H1 (cell line): ENCODE measurements around the gene TENT5D. TPM values are rescaled to one million over a fixed set of nuclear protein-coding genes. Genes with fewer than 3 reads are reported as not detected.

Experiments
- CTCF ChIA-PET: fragments of 300-600 bp; sonication (Branson Sonifier 250); formaldehyde crosslinking; loops from one replicate; lab custom pipeline; 2021; ENCODE audit not compliant: partially characterized antibody; lab: Charles Lee
- POLR2A ChIA-PET: fragments of 300-600 bp; sonication (Branson Sonifier 250); formaldehyde crosslinking; loops from one replicate; lab custom pipeline; 2021; ENCODE audit warnings: inconsistent platforms; ENCODE audit not compliant: partially characterized antibody; lab: Charles Lee
- DNase-seq, 2 experiments: peaks; one replicate each; pipeline versions ENCODE4 v3.0.0 to v3.0.0-alpha.2; 2010 to 2022; ENCODE audit warnings: low spot score in 2 of 2, low read depth in 1 of 2, mixed read lengths in 1 of 2
- FAIRE-seq: peaks from 2 replicates; lab custom pipeline; 2011; peaks lifted over from hg19 to GRCh38; lab: Jason Lieb, UNC
- H2AFZ ChIP-seq: 2 replicates; pipeline ENCODE4 v1.8.1; 2012; ENCODE audit warnings: low read length, inconsistent platforms
- H2AK5ac ChIP-seq: 2 replicates; pipeline ENCODE4 v1.6.1; 2013; ENCODE audit warnings: low read depth, low read length
- H2BK120ac ChIP-seq: replicated peaks from 2 replicates; pipeline ENCODE3; 2013; ENCODE audit warnings: low read depth, low read length, inconsistent platforms
- H2BK12ac ChIP-seq: 2 replicates; pipeline ENCODE4 v1.6.1; 2013; ENCODE audit warnings: low read depth, low read length
- H2BK15ac ChIP-seq: 2 replicates; pipeline ENCODE4 v1.6.1; 2013; ENCODE audit warnings: low read length
- H2BK20ac ChIP-seq: 2 replicates; pipeline ENCODE4 v1.6.1; 2013; ENCODE audit warnings: low read length
- H2BK5ac ChIP-seq: 2 replicates; pipeline ENCODE4 v1.6.1; 2013; ENCODE audit warnings: low read depth, low read length
- H3K14ac ChIP-seq: 2 replicates; pipeline ENCODE4 v1.6.1; 2013; ENCODE audit warnings: inconsistent platforms; ENCODE audit not compliant: insufficient read length
- H3K18ac ChIP-seq: 2 replicates; pipeline ENCODE4 v1.6.1; 2013; ENCODE audit warnings: low read length; ENCODE audit errors: extremely low read depth
- H3K23ac ChIP-seq: 2 replicates; pipeline ENCODE4 v1.6.1; 2013; ENCODE audit warnings: inconsistent platforms; ENCODE audit not compliant: insufficient read length
- H3K23me2 ChIP-seq: 2 replicates; pipeline ENCODE4 v1.6.1; 2013; ENCODE audit warnings: low read depth, low read length
- H3K27ac ChIP-seq: 2 replicates; pipeline ENCODE4 v1.6.1; 2011; ENCODE audit warnings: low read depth, low read length, inconsistent platforms
- H3K27me3 ChIP-seq, 4 experiments: replicated peaks in 1 of 4; 1 replicate in 1 of 4; 2 replicates in 3 of 4; pipeline versions ENCODE4 v1.6.1 to v1.8.1; 2011 to 2013; ENCODE audit warnings: low read length in 3 of 4, mild to moderate bottlenecking in 3 of 4, inconsistent platforms in 2 of 4, mixed read lengths in 2 of 4, moderate library complexity in 1 of 4; ENCODE audit not compliant: control insufficient read depth in 3 of 4, insufficient read depth in 3 of 4; ENCODE audit errors: extremely low read depth in 1 of 4
- H3K36me3 ChIP-seq, 4 experiments: 2 replicates each; pipeline versions ENCODE4 v1.6.1 to v1.8.1; 2011 to 2013; ENCODE audit warnings: mild to moderate bottlenecking in 4 of 4, low read length in 3 of 4, moderate library complexity in 2 of 4, control low read depth in 1 of 4, inconsistent platforms in 1 of 4; ENCODE audit not compliant: insufficient read depth in 4 of 4, control insufficient read depth in 2 of 4
- H3K4ac ChIP-seq: replicated peaks from 2 replicates; pipeline ENCODE3; 2013; ENCODE audit warnings: low read length, low read depth, mixed read lengths, inconsistent platforms; ENCODE audit not compliant: insufficient read length
- H3K4me1 ChIP-seq, 4 experiments: replicated peaks in 1 of 4; 1 replicate in 1 of 4; 2 replicates in 3 of 4; pipeline versions ENCODE4 v1.6.1 to v1.8.1; 2011 to 2013; ENCODE audit warnings: low read length in 3 of 4, inconsistent platforms in 2 of 4, mixed read lengths in 1 of 4; ENCODE audit not compliant: insufficient read depth in 4 of 4, control insufficient read depth in 3 of 4
- H3K4me2 ChIP-seq, 2 experiments: 2 replicates each; pipeline versions ENCODE4 v1.6.1 to v1.8.1; 2011 to 2013; ENCODE audit warnings: low read depth in 2 of 2, low read length in 2 of 2, control low read depth in 1 of 2, inconsistent platforms in 1 of 2, mild to moderate bottlenecking in 1 of 2; ENCODE audit not compliant: insufficient read depth in 1 of 2
- H3K4me3 ChIP-seq, 4 experiments: fragments of 200-600, 300-600 bp in 1 of 4; sonication (generic), shearing (Covaris generic), sonication (Bioruptor Twin) in 1 of 4; 2 replicates each; pipeline versions ENCODE4 v1.5.1 to v1.8.1; 2011 to 2016; ENCODE audit warnings: low read length in 4 of 4, low read depth in 3 of 4, control low read depth in 2 of 4, inconsistent platforms in 2 of 4, mild to moderate bottlenecking in 2 of 4, mixed read lengths in 1 of 4, moderate library complexity in 1 of 4; ENCODE audit not compliant: insufficient read depth in 2 of 4; ENCODE audit errors: extremely low read depth in 1 of 4
- H3K56ac ChIP-seq: replicated peaks from 2 replicates; pipeline ENCODE3; 2013; ENCODE audit warnings: low read depth, mild to moderate bottlenecking, mixed read lengths, low read length, inconsistent platforms; ENCODE audit not compliant: insufficient read length
- H3K79me1 ChIP-seq: 2 replicates; pipeline ENCODE4 v1.6.1; 2013; ENCODE audit warnings: low read depth, low read length, control low read depth
- H3K79me2 ChIP-seq, 2 experiments: 2 replicates each; pipeline versions ENCODE4 v1.6.1 to v1.8.1; 2012 to 2013; ENCODE audit warnings: low read length in 2 of 2, mild to moderate bottlenecking in 2 of 2, inconsistent platforms in 1 of 2; ENCODE audit not compliant: insufficient read depth in 2 of 2, control insufficient read depth in 1 of 2
- H3K9ac ChIP-seq, 4 experiments: replicated peaks in 1 of 4; 1 replicate in 1 of 4; 2 replicates in 3 of 4; pipeline versions ENCODE4 v1.6.1 to v1.8.1; 2011 to 2013; ENCODE audit warnings: low read depth in 3 of 4, low read length in 3 of 4, control low read depth in 2 of 4, mild to moderate bottlenecking in 2 of 4, moderate library complexity in 2 of 4, inconsistent platforms in 1 of 4; ENCODE audit errors: extremely low read depth in 1 of 4
- H3K9me3 ChIP-seq, 2 experiments: 2 replicates each; pipeline versions ENCODE4 v1.6.1 to v1.8.1; 2012 to 2013; ENCODE audit warnings: mild to moderate bottlenecking in 2 of 2, moderate library complexity in 2 of 2, control low read depth in 1 of 2, inconsistent platforms in 1 of 2, low read depth in 1 of 2, low read length in 1 of 2, mixed read lengths in 1 of 2; ENCODE audit not compliant: insufficient read depth in 2 of 2
- H4K20me1 ChIP-seq, 2 experiments: replicated peaks in 1 of 2; 2 replicates each; pipeline versions ENCODE3 to v1.8.1; 2011 to 2013; ENCODE audit warnings: inconsistent platforms in 2 of 2, low read length in 2 of 2, mild to moderate bottlenecking in 1 of 2; ENCODE audit not compliant: insufficient read depth in 2 of 2, control insufficient read depth in 1 of 2
- H4K5ac ChIP-seq: 2 replicates; pipeline ENCODE4 v1.6.1; 2013; ENCODE audit warnings: low read length, low read depth, mixed read lengths, inconsistent platforms; ENCODE audit not compliant: insufficient read length
- H4K8ac ChIP-seq: 2 replicates; pipeline ENCODE4 v1.8.0; 2013; ENCODE audit warnings: mild to moderate bottlenecking, moderate library complexity, low read length, inconsistent platforms; ENCODE audit not compliant: insufficient read depth; ENCODE audit errors: extremely low read depth
- H4K91ac ChIP-seq: replicated peaks from 2 replicates; pipeline ENCODE3; 2013; ENCODE audit warnings: low read length, mixed read lengths, inconsistent platforms; ENCODE audit not compliant: insufficient read length
- CHD2 ChIP-seq: IDR thresholded peaks from 2 replicates; pipeline ENCODE4 v1.6.1; 2012; ENCODE audit warnings: low read length, improper control_type of control experiment
- FOSL1 ChIP-seq: IDR thresholded peaks from 2 replicates; pipeline ENCODE4 v1.6.1; 2011; ENCODE audit warnings: mild to moderate bottlenecking, low read depth, low read length, moderate library complexity; ENCODE audit not compliant: insufficient read depth
- MAFK ChIP-seq: IDR thresholded peaks from 2 replicates; pipeline ENCODE4 v1.6.1; 2012; ENCODE audit warnings: low read depth, mild to moderate bottlenecking, improper control_type of control experiment, low read length
- RFX5 ChIP-seq: IDR thresholded peaks from 2 replicates; pipeline ENCODE4 v1.6.1; 2011; ENCODE audit warnings: low read depth, low read length, improper control_type of control experiment, borderline replicate concordance
- TAF7 ChIP-seq: optimal IDR thresholded peaks from 2 replicates; pipeline ENCODE3; 2011; ENCODE audit warnings: low read depth, mild to moderate bottlenecking, inconsistent platforms, low read length, moderate library complexity, borderline replicate concordance
- polyA plus RNA-seq, 7 experiments: library from polyadenylated mRNA; depleted of rRNA in 3 of 7; stranded (reverse) in 5 of 7; unstranded in 2 of 7; fragments of >200 nt in 5 of 7; fragments of 200-250 nt in 2 of 7; gene quantifications; 1 replicate in 5 of 7; 2 replicates in 1 of 7; 4 replicates in 1 of 7; pipeline versions ENCODE4 v1.2.1 to v1.2.3, GENCODE V29; 2011 to 2013; ENCODE audit warnings: missing spikeins in 2 of 7, mixed read lengths in 2 of 7
- total RNA-seq: library from RNA; stranded (reverse); fragmentation: NEBNext Ultra II Directional; extraction: Animal tissue kit (Norgen Biotek cat#: 25700); gene quantifications from 2 replicates; pipeline ENCODE4 v1.2.1, GENCODE V29; 2021
- TF ChIP-seq, protein P1 (sequence below), 3 experiments: IDR thresholded peaks; 1 replicate in 2 of 3; 2 replicates in 1 of 3; pipeline versions ENCODE4 v1.5.1 to v1.6.1; 2011; ENCODE audit warnings: low read length in 3 of 3, mild to moderate bottlenecking in 3 of 3, inconsistent platforms in 2 of 3, low read depth in 1 of 3, moderate library complexity in 1 of 3; ENCODE audit not compliant: insufficient read depth in 1 of 3; ENCODE audit errors: control extremely low read depth in 1 of 3

Gene TENT5D
- total and polyA plus RNA-seq, 2 of the 8 experiments (the other 6 are each of a cell fraction or from before 2014, with no cell fraction given): not detected

DNA sequence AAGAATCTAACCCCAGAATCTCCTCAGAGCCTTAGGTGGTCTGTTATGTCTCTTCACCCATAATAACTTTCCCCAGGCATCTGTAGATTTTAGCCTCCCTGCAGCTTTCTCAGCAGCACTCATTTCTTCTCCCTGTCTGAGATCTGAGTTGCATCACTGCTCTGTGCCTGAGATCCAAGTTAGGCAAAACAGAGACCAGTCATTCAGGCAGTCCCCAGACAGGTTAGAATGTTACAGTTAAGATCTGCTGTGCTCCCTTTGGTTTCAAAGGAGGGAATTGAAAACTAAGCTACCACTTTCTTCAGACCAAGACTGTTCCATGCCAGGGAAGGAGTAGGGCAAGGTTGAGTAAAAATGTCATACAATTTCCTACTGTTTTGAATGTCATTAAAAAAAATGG is 65.3 kb downstream of the TENT5D start:
- Histone ChIP-seq H4K20me1 (no peaks in the 10 kb centered on the region), H3K18ac (no peak overlapping the region), H2BK20ac (no peak overlapping the region), H2BK120ac (no peak overlapping the region), H3K79me1 (no peaks in the 10 kb centered on the region), H3K36me3 (no peaks in the 10 kb centered on the region), H3K56ac (no peak overlapping the region), H3K4ac (no peak overlapping the region), H3K4me3 (no peak overlapping the region), H2AK5ac (no peak overlapping the region), H3K4me1 (no peaks in the 10 kb centered on the region), H3K27me3 (no peaks in the 10 kb centered on the region), H4K5ac (no peak overlapping the region), H3K23me2 (no peaks in the 10 kb centered on the region), H2AFZ (no peak overlapping the region), H3K23ac (no peak overlapping the region), H4K8ac (no peak overlapping the region), H3K79me2 (no peaks in the 10 kb centered on the region), H3K27ac (no peak overlapping the region), H2BK12ac (no peak overlapping the region), H4K91ac (no peak overlapping the region), H2BK5ac (no peak overlapping the region), H3K14ac (no peak overlapping the region), H2BK15ac (no peak overlapping the region), H3K9me3 (peaks cover 5 to 10% of the 10 kb centered on the region in 2 experiments; a peak in 2 of 4 replicates), H3K9ac (no peak overlapping the region), H3K4me2 (no peak overlapping the region)
- CTCF ChIA-PET: no interaction called here
- POLR2A ChIA-PET: no interaction called here
- TF ChIP-seq TAF7: no peak
- no peak for TF ChIP-seq RFX5
- TF ChIP-seq, protein P1, sequence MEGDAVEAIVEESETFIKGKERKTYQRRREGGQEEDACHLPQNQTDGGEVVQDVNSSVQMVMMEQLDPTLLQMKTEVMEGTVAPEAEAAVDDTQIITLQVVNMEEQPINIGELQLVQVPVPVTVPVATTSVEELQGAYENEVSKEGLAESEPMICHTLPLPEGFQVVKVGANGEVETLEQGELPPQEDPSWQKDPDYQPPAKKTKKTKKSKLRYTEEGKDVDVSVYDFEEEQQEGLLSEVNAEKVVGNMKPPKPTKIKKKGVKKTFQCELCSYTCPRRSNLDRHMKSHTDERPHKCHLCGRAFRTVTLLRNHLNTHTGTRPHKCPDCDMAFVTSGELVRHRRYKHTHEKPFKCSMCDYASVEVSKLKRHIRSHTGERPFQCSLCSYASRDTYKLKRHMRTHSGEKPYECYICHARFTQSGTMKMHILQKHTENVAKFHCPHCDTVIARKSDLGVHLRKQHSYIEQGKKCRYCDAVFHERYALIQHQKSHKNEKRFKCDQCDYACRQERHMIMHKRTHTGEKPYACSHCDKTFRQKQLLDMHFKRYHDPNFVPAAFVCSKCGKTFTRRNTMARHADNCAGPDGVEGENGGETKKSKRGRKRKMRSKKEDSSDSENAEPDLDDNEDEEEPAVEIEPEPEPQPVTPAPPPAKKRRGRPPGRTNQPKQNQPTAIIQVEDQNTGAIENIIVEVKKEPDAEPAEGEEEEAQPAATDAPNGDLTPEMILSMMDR (IDR thresholded peaks at IDR 0.05; ENCODE audit: control extremely low read depth in 1 of 3, insufficient read depth in 1 of 3, low read depth in 1 of 3, low read length in 3 of 3): no peak
- no peak for TF ChIP-seq CHD2
- TF ChIP-seq MAFK: no peak
- TF ChIP-seq FOSL1: no peak
- DNase-seq (no peak), FAIRE-seq (no peak)
